Thoracic aorta (tissue), 2 donors: ENCODE data around the gene LCP1. TPM values are rescaled to one million over a fixed set of nuclear protein-coding genes. Genes with fewer than 3 reads are reported as not detected.

Experiments
- ATAC-seq: fragments of 150-250 bp; one replicate; pipeline ENCODE4 v1.8.0; 2017; ENCODE audit warnings: low read depth; ENCODE audit not compliant: insufficient number of reproducible peaks, low FRiP score
- DNase-seq: peaks from one replicate; pipeline ENCODE4 v3.0.0-alpha.2; 2020; ENCODE audit warnings: low spot score
- H3K27ac ChIP-seq, 2 donors: fragments of 200-600 bp; sonication (generic); 1 replicate in 1 of 2; 2 replicates in 1 of 2; pipeline ENCODE4 v1.5.1; 2016; ENCODE audit warnings: mild to moderate bottlenecking in 2 of 2, moderate library complexity in 2 of 2
- H3K27me3 ChIP-seq: fragments of 200-600 bp; sonication (generic); replicated peaks from 2 replicates; pipeline ENCODE4 v1.6.0; 2016; ENCODE audit warnings: mild to moderate bottlenecking; ENCODE audit not compliant: insufficient read depth
- H3K36me3 ChIP-seq: fragments of 200-600 bp; sonication (generic); one replicate; pipeline ENCODE4 v1.5.1; 2016
- H3K4me1 ChIP-seq, 2 donors: fragments of 200-600 bp; sonication (generic); 1 replicate in 1 of 2; 2 replicates in 1 of 2; pipeline versions ENCODE4 v1.5.1 to v1.6.0; 2016; ENCODE audit warnings: low read depth in 2 of 2, mild to moderate bottlenecking in 1 of 2; ENCODE audit not compliant: control insufficient read depth in 1 of 2
- H3K4me3 ChIP-seq: fragments of 200-600 bp; sonication (generic); 2 replicates; pipeline ENCODE4 v1.5.1; 2016; ENCODE audit warnings: mild to moderate bottlenecking
- H3K9me3 ChIP-seq: fragments of 200-600 bp; sonication (generic); 2 replicates; pipeline ENCODE4 v1.5.1; 2016
- CTCF ChIP-seq: fragments of 200-600 bp; sonication (generic); IDR thresholded peaks from one replicate; pipeline ENCODE4 v1.5.1; 2019; ENCODE audit warnings: antibody characterized with exemption
- total RNA-seq, 2 donors: library from RNA; depleted of rRNA; stranded (reverse); fragments of >200 nt; gene quantifications; one replicate each; pipeline versions ENCODE4 v1.1.0 to v1.2.3, GENCODE V29; 2016

LCP1 gene
- total RNA-seq, 2 donors from 2014 or later = 61.7 to 66.3 TPM

- Histone ChIP-seq H3K4me1 (peaks cover 3 to 12% of the 10 kb centered on the region in 2 donors), H3K4me3 (peak within 1 kb of the TSS; percentile 78), H3K27ac (no peak within 1 kb of the TSS), H3K36me3 (no peaks in the 10 kb centered on the region), H3K27me3 (no peaks in the 10 kb centered on the region), H3K9me3 (no peaks in the 10 kb centered on the region)
- DNase-seq (no peak), ATAC-seq (peak; percentile 46)
- TF ChIP-seq CTCF = no peak
Measured at GRCh38 chr13:46211483-46212351, 29.7 kb upstream of the LCP1 start, which contains the start of gene LRRC63. TSS of gene LRRC63 (plus strand) at chr13:46211928. CDS start at chr13:46213035, 1,107 bp downstream.

- no peak overlapping the region for H3K27ac ChIP-seq
Measured at GRCh38 chr13:46211116-46211482, 29.1 kb upstream of the LCP1 start.

GRCh38 chr13:46210362-46211083, 28.5 kb upstream of the LCP1 start:
- Histone ChIP-seq H3K27me3 (no peaks in the 10 kb centered on the region), H3K9me3 (no peaks in the 10 kb centered on the region), H3K27ac (no peak overlapping the region), H3K4me3 (peak overlapping the region; percentile 78), H3K36me3 (no peaks in the 10 kb centered on the region), H3K4me1 (peaks cover 3 to 12% of the 10 kb centered on the region in 2 donors)
- DNase-seq (no peak), ATAC-seq (no peak)
- TF ChIP-seq CTCF = no peak

More at GRCh38 chr13:46211116-46211482, 29.1 kb upstream of the LCP1 start:
- Histone ChIP-seq H3K36me3 (no peaks in the 10 kb centered on the region), H3K4me3 (peak overlapping the region; percentile 78), H3K4me1 (peaks cover 3 to 12% of the 10 kb centered on the region in 2 donors), H3K9me3 (no peaks in the 10 kb centered on the region), H3K27me3 (no peaks in the 10 kb centered on the region)
- TF ChIP-seq CTCF = no peak
- ATAC-seq (no peak), DNase-seq (no peak)

- Histone ChIP-seq H3K4me3 (no peak overlapping the region), H3K36me3 (no peaks in the 10 kb centered on the region), H3K27ac (no peak overlapping the region), H3K9me3 (no peaks in the 10 kb centered on the region), H3K4me1 (peaks cover 3 to 12% of the 10 kb centered on the region in 2 donors), H3K27me3 (no peaks in the 10 kb centered on the region)
- no peak for ATAC-seq
- TF ChIP-seq CTCF = no peak
- no peak for DNase-seq
Measured at GRCh38 chr13:46207828-46208227, 25.9 kb upstream of the LCP1 start.

- H3K36me3 ChIP-seq = no peaks in the 10 kb centered on the region
- ATAC-seq = no peak
- no peak for DNase-seq
- H3K27ac ChIP-seq = no peak overlapping the region
- H3K4me3 ChIP-seq = no peak overlapping the region
- H3K27me3 ChIP-seq = no peaks in the 10 kb centered on the region
- TF ChIP-seq CTCF = no peak
- H3K4me1 ChIP-seq = peaks cover 3 to 5% of the 10 kb centered on the region in 2 donors
- no peaks in the 10 kb centered on the region for H3K9me3 ChIP-seq
Measured at GRCh38 chr13:46206143-46206542, 24.2 kb upstream of the LCP1 start.
